Suppressor macrophage (primary cell): Measurements from ENCODE around the gene NF1.

ENCODE experiments used
- DNase-seq, 4 experiments: peaks; one replicate each; pipeline ENCODE4 v3.0.0-alpha.2; 2020 to 2022

Gene NF1

GRCh38 chr17:31389657-31390381 lies 295.0 kb downstream of the NF1 start:
- DNase-seq: no peak

DNA sequence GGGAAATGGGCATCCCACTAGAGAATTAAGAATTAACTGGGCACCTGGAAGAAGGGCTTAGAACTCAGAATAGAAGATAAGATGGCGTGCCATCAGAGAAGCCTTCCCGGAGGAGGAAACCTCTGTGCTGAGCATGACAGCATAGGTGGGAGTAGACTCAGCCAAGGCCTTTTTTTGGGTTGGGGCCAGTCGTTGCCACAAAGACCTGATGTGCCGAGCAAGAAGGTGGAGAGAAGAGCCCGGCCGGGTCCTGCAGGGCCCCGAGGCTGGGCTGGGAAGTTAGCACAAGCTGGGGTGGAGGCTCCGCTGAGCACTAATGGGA lies 295.6 kb downstream of the NF1 start:
- DNase-seq: no peak

- DNase-seq: no peak
These were observed 296.1 kb downstream of the NF1 start for GRCh38 chr17:31390748-31391495.

- peak in 2 of 4 experiments; percentile 43 to 47 for DNase-seq
These were observed 296.7 kb downstream of the NF1 start, which contains the start of gene RAB11FIP4 for GRCh38 chr17:31391496-31391949. Gene RAB11FIP4 (plus strand): TSS chr17:31391675. CDS start chr17:31391853, 178 bp downstream.

- no peak for DNase-seq
These were observed 297.5 kb downstream of the NF1 start for GRCh38 chr17:31392002-31392855.

DNA sequence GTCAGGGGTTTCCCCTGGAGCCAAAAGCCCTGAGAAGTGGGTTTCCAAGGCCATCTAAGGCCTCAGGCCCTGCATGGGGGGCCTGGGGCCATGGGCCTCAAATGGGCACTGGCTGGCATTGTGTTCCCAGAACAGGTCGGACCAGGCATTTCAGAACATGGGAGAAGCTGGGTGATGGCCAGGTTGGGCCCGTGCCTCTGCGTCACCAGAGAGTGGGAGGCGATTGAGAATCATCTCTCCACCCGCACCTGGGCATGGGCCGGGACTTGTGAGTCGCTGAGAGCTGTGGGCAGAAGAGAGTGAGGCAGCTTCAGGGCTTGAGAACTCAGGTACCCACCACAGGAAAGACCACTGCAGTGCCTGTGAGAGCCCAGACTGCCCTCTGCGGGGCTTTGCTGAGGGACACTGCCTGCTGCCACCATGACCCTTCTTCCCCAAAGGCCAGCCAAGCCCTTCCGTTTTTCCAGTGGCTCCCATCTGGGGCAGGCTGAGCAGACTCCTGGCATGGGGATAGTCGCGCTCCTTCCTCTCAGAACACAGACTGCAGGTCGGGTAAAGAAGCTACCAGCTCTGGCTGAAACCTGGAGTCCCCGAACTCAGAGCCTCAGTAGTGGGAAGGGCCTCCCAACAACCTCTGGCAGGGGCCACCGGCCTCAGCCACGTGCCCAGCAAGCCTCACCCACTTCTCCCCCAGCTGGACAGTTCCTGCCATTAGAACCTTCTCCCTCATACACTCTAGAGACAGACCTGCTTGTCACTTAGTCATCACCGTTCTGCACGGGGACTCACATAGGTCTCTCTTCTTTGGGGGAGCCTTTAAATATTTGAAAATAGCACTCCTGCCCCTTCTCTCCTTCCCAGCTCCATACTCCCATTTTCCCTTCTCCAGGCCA lies 298.3 kb downstream of the NF1 start:
- no peak for DNase-seq

DNA sequence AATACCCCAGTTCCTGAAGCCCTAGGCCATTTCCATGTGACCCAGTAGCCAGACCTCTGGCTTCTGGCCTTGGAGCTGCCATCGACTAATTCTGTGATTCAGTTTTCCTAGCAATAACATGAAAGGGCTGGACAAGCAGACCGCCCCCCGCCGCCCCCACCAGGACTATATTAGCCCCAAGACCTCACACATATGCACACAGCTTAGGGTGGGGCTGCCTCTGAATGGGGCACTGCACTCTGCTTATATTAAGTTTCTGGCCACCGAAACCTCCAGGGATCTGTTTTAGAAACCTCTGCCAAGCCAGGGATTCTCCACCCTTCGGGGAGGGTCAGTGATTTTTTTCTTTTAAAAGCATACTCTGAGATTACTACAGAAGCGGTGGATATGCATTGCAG lies 299.0 kb downstream of the NF1 start:
- DNase-seq: no peak

GRCh38 chr17:31394544-31394943 lies 299.8 kb downstream of the NF1 start:
- peak; percentile 63 to 83 (median 73) for DNase-seq

- no peak for DNase-seq
These were observed 302.6 kb downstream of the NF1 start for GRCh38 chr17:31397256-31397939.

DNA sequence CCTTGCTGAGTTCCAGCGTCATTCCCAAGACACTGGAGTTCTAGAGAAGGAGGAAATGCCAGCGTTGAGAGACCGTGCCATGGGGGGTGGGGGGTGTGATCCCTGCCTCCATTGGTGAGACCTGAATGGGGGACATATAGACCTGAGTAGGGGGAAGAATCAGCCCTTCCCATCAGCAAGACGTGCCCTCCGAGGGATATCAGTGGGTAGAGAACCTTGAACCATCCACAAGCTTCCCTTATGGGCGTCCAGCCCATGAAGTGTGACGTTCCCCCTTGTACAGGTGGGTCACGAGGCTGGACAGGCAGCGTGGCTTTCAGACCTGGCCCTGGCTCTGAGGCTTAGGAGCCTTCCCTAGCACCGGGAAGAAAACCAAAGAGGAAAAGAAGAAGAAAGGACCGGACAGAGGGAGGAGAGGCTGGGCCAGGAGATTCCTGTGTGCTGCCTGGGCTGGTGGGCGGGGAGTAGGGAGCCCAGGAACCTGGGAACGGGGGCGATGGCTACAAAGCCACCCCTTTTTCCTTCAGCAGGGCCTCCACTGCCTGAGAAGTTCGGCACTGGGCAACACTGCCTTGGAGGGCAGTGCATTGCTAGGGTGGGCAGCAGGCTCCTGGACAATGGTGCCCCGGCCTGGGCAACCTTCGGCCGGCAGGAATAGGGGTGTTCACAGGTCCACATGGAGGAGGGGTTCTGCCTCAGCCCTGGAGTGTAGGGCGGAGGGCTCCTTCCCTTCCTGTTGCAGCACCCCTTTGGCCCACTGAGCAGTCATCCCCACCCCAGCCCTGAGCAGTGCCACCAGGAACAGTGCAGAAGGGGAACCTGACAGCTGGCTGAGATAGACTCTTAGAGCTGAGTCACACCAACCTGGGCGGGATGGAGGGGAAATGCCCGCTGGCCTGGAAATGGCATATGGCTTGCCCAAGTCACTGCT lies 303.9 kb downstream of the NF1 start:
- DNase-seq: peak; percentile 26 to 46 (median 43)

GRCh38 chr17:31400481-31400950 lies 305.7 kb downstream of the NF1 start:
- no peak for DNase-seq

DNA sequence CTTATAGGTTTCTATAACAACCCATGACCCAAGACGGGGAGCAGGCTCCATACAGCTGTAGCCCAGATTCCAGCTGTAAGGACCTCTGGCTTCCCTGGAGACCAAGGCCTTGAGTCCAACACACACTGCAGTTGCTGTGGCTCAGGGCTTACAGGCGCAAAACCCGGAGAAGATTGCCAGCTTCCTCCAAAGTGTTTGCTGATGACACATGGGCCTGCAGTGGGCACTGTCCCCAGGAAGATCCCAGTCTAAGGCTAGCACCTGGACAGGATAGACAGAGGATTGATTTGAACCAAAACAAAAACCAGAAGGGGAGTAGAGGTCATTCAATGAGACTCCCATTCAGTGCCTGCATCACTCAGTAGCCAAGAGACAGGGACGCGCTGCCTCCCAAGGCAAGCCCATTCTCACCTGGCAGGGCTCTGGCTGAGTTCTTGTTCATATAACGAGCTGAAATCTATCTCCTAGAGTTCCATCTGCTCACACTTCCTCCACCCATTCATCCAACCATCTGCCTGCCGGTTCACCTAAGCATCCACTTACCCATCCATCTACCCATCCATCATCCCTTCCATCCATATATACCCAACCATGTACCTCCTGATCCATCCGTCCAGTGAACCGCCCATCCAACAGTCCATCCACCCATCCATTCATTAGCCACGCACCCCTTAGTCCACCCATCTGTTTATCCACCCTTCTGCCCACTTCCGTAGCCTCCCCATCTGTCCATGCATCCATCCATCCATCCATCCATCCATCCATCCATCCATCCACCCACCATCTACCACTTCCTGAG lies 306.9 kb downstream of the NF1 start:
- no peak for DNase-seq

GRCh38 chr17:31404028-31404949 lies 309.5 kb downstream of the NF1 start:
- DNase-seq: no peak

DNA sequence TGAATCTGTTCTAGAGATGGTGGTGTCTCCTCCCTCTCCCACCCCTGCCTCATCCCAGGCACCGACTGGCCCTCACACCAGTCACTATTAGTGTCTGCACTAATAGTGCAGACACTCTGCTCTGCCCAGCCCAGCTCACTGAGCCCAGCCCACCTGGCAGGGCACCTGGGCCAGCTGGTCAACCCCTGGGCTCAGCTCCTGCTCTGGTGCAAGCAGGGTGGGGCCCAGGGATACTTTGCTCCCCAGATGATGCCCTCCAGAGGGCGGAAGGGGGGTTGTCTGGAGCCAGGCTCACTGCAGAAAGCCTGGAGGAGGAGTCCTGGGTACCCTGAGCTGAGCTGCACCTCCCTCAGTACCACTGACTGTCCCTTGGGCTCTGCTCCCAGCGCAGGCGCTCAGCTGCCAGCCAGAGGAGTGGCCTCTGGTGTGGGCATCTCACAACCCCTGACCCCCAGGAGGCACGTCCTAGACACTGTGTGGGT lies 311.2 kb downstream of the NF1 start:
- DNase-seq: no peak

DNA sequence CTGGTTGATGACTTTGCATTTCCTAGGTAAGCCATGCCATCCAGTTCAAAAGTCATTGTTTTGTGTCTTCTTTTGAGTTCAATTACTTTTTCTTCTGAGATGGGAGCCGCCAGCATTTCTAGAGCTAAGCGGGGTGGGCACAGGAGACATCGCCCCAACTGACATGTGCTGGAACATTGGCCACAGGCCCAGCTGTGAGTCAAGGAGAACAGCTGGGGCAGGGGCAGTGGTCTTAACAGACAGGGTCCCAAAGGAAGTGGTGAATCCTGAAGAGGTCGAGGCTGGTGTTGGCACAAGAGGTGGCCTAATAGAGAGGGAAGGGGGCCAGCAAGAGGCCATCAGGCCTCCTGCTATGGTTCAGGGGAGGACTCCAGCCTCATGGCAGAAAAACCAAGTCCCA lies 313.8 kb downstream of the NF1 start:
- no peak for DNase-seq

DNA sequence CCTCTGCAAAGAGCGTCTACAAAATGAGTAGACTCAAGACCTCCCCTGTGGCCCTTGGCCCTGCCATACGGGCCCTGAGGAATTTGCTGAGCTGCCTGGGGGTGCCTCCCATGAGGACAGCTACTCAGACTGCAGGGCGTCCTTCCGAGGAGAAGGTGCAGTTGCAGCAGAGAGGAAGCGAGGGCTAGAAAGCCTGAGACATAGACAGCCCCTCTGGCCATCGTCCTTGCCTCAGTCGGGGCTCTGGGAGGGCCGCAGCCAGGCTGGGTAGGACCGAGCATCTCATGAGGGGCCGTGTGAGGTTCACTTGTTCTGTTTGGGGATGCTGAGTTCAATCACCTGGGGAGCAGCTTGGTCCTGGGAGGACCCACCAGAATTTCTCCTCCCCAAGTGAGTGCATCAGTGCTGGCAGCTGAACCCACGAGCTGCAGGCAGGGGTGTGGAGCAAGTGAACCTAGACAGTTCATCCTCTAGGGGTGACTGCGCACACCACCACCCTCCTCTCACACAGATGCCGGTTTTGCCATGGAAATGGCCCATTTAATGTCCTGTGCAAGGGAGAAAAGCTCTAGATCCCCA lies 317.0 kb downstream of the NF1 start:
- DNase-seq: no peak

- DNase-seq: no peak
These were observed 317.7 kb downstream of the NF1 start for GRCh38 chr17:31412511-31412910.
